Muscle of arm (tissue), 12 donors: Measurements from ENCODE around the gene E4F1. TPM values are rescaled to one million over a fixed set of nuclear protein-coding genes. Genes with fewer than 3 reads are reported as not detected.

Experiments used
- DNase-seq: peaks from one replicate; pipeline ENCODE4 v3.0.0-alpha.2; 2013
- polyA plus RNA-seq, 12 donors: library from polyadenylated mRNA; unstranded; fragments of 120-200 nt; gene quantifications; one replicate each; pipeline ENCODE4 v1.2.1, GENCODE V29; 2013; ENCODE audit not compliant: insufficient read length in 12 of 12

E4F1 gene
- polyA plus RNA-seq, 12 donors = 9.7 to 19.9 (median 11.6) TPM; not detected in 1

DNA sequence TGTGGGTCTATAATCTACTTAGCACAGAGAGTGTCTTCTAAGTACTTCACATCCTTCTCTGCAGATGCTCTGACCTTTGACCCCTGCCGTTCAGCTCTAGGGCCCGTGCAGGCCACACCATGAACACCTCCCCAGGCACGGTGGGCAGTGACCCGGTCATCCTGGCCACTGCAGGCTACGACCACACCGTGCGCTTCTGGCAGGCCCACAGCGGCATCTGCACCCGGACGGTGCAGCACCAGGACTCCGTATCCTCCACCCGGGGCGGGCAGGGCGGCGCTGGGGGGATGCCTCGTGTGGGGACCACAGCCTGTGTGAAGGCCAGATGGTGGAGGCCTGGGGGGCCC lies 17.5 kb upstream of the E4F1 start:
- no peak for DNase-seq

DNA sequence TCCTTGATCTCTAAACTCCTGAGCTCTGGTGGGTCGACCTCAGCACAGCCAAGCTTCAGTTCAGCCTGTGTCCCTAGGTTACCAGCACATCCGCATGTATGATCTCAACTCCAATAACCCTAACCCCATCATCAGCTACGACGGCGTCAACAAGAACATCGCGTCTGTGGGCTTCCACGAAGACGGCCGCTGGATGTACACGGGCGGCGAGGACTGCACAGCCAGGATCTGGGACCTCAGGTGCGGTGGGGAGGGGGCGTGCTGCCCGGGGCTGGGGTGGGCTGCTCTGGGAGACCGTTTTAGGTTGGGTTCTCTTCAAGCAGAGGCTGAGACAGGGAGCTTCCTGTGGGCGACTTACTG lies 17.0 kb upstream of the E4F1 start:
- no peak for DNase-seq

DNA sequence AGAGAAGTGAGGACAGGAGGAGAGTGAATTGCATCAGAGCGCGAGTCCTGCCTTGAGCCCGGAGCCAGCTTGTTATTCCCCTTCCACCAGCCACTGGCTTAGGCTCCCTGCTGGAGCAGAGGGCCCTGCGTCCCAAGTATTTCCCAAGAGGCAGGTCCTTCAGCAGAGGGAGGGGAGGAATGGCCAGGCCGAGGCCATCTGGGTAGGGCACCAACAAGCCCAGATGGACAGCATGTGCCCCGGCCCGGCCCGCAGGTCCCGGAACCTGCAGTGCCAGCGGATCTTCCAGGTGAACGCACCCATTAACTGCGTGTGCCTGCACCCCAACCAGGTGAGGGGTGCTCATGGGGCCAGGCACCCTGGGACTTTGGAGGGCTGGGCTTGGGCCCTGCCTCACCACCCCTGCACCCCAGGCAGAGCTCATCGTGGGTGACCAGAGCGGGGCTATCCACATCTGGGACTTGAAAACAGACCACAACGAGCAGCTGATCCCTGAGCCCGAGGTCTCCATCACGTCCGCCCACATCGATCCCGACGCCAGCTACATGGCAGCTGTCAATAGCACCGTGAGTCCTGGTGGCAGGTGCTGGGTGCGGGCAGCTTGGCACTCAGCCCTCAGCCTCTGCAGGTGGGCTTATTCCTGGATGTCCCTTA lies 16.5 kb upstream of the E4F1 start:
- no peak for DNase-seq

DNA sequence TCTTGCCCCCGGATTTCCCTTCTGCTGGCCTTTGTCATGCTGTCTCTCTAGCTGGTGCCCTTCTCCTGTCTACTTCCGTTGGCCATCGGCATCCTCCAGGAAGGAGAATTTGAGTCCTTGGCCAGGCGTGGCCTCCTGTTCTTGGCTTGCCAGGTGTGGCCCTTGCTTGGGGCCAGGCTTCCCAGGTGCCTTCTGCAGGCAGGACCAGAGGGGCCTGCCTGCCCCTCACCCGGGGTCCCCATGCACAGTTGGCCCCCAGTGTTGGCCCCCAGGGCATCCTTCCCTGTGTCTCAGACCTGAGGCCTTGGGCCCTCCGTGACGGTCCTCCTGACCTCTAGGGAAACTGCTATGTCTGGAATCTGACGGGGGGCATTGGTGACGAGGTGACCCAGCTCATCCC lies 15.5 kb upstream of the E4F1 start:
- DNase-seq = no peak

DNA sequence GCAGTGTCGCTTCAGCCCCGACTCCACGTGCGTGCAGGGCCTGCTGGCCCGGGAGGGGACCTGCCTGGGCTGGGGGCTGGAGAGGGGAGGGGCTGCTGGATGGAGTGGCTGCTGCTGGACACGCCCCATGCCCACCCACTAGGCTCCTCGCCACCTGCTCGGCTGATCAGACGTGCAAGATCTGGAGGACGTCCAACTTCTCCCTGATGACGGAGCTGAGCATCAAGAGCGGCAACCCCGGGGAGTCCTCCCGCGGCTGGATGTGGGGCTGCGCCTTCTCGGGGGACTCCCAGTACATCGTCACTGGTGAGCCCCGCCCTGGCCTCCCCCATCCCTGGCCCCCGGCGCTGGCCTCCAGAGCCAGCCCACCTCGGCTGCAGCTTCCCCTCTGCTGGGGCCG lies 15.1 kb upstream of the E4F1 start:
- no peak for DNase-seq

DNA sequence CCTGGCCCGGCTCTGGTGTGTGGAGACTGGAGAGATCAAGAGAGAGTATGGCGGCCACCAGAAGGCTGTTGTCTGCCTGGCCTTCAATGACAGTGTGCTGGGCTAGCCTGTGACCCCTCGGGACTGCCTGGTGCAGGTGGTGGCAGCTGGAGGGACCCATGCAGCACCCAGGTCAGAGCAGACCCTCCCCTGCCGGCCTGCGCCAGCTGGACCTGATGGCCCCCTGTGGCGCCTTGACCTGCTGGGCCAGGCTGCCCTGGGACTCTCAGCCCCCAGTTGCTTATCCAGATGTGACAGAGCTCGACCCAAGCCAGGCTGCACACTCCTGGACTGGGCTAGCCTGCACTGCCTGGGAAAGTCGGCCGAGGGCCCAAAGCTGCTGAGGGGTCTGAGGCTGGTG lies 14.6 kb upstream of the E4F1 start:
- DNase-seq = no peak

DNA sequence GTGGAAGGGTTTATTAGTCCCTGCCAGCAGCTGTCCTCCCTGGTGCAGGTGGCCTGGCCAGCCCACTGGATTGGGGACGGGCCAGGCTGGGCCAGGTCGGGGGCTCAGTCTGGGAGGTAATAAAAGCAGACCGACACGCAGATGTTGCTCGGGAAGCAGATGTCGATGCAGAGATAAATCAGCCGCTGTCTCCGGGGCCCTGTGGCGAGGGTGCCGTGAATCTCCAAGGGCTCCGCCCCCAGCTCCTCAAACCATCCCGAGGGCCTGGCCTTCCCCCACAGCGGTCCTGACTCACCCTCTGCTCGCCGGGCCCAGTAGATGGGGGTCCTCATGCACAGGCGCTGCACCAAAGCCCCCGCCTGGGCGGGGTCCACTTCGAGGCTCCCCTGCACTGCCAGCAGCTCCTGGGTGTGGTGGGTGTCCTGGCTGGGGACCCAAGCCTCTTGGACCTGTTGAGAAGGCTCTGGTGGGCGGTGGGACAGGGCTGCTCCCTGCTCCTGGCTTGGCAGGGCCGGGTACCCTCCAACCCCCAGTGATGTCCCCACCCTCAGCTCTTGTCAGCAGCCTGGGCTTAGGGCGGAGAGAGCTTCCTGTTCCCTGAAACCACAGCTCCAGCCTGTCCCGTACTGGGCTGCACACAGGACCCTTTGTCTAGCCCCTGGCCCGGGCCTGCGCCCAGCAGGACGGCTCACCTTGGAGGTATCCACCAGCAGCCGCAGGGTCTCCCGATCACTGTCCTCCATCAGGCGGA lies 14.0 kb upstream of the E4F1 start:
- no peak for DNase-seq

DNA sequence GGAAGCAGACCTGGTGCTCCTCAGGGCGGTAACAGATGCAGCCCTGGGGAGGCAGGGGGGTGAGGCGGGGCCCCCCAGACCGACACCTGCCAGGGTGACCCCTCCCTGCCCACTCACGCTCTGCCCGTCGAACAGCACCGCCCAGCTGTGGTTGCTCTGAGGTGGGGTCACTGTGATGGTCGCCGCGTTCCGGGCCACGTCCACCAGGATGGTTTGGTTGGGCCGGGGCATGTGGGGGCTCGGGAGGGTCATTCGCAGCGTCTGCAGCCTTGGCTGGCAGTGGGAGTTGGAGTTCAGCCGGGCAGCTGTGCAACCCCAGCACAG lies 13.4 kb upstream of the E4F1 start:
- no peak for DNase-seq

DNA sequence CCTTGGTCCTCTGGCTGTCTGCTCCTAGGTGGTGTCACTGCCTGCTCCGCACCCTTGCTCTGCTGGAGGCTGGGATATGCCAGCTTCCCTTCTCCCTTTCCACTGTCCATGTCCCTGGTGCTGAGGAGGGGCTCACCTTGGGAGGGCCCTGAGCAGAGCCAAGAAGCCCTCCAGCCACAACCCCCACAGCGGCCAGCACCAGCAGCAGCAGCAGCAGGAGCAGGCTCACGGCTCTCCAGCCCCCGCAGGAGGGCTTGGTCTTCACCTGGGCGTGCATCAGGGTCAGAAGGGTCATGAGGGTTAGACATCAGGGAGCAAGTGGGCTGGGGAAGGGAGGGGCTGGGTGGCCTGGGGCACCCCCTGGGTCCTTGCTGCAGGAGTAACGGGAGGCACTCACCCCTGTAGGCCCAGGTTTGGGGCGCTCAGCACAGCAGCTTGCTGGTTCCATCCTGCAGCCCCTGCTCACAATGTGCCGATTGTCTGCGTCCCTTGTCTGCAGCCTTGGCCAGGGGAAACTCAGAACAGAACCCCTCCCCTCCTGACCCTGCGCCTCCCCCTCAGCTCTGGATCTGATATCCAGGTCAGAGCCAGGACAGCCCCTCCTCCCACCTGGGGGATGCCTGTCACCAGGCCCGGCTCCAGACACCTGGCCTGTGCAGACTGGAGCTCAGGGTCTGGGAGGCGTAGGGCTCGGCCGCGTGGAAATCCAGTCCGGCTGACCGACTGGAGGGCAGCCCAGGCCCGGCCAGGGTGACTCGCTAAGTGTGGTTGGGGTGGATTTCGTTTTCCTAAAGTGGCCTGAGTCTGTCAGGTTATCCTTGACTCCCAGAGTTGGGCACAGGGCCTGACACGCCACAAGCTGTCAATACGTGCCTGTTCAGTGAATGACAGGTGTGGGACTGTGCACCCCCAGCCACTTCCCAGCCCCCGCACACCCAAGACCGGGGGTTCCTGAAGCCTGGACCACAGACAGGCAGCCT lies 12.7 kb upstream of the E4F1 start, which contains the start of gene BRICD5:
BRICD5 (minus strand) TSS at position 478 of the 980 bp plus-strand sequence; CDS start at position 448, 30 bp downstream.
- no peak for DNase-seq

DNA sequence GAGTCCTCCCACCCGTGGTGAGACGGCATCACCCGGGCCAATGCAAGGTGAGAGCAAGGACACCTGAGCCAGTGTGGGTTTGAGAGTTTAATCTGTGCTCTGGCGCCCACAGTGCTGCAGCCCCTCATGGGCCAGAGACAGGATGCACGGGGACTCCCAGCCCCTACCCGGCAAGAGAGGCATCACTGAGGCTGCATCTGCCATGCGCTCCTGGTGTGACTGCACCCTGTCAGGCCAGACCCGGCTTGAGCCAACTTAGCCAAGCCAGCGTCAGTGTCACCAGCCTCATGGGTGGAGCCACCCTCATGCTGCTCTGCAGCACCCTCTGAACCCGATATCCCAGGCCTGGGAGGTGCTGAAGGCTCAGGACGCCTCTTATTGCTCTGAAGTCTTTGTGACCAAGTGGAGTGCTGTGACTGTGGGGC lies 11.5 kb upstream of the E4F1 start:
- DNase-seq = no peak

DNA sequence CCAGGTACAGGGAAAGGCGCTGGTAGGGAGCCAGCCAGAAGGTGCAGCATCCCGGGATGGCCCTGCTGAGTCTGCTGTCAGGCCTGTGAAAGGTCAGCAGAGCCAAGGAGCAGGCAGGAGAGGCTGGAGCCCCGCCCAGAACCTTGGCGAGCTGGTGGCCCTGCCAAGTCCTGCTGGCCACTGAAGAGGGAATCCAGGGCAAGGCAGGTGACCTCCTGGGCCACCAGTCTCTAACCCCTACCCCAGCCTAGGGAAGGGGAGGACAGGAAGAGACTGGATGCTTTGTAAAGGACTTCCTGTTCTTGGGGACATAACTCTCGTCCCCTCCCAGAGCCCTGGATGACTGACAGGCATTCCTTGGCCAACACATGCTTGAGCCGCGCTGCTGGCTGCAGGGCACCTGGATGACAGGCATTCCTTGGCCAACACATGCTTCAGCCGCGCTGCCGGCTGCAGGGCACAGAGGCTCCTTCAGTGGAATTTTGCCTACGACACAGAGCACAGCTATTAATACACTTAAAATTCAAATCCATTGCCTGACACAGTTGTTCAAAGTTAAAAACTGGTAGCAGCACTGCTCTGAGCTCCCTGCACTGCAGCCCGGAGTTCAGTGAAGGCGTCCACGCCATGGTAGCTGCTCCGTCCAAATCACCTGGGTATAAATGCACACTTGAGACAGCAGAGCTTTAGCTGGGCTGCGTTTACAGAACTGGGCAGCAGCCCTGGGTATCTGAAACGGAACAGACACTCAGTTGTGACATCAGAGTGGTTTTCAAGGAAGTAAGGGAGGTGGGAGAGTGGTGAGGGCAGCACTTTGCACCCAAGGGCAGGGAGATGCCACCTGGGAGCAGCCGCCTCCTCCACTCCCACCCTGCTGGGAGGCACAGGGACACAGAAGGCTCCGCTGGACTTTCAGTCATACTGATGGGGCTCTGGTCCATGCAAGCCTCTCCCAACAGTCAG lies 10.7 kb upstream of the E4F1 start:
- DNase-seq = no peak

DNA sequence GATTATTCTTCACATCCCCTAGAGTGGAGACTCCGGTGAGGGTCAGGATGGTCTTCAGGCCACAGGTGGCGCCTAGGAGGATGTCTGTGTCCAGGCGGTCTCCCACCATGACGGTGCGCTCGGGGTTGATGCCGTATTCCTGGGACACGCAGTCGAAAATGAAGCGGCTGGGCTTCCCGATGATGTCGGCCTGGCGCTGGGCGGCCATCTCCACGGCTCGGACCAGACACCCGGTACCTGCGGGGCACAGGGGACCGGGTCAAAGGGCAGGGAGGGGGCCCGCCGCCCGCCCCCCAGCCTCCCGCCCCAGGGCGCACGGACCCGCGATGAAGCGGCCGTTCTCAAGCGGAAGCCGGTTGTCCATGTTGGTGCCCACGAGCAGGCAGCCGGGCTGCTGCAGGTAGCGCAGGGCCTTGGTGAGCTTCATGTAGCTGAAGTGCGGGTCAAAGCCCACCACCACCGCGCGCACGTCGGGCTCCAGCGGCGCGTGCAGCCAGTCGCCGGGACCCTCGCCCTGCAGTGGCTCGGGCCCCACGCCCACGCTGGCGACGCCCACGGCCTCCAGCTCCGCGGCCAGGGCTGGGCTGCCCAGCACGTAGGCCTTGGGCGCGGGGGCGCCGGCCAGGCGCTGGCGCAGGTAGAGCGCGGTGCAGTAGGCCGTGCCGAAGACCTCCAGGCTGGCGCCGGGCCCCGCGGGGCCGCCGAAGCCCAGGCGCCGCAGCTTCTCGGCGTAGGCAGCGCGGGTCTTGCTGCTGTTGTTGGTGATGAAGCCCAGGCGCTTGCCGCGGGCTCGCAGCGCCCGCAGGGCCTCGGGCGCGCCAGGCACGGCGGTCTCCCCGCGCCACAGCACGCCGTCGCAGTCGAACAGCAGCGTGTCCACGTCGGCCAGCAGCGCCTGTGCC lies 9.3 kb upstream of the E4F1 start:
- DNase-seq = no peak

DNA sequence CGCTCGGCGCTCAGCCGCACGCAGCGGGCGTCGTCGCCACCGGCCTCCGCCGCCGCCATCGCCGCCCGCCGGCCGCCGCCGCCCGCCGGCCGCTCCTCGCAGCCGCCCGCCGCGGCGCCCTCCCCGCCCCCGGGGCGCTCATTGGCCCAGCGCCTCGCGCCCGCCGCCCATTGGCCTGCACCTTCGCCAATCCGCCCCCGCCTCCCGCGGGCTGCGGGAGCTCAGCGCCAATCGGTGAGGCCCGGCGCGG lies 8.7 kb upstream of the E4F1 start, which contains the start of gene PGP:
PGP (minus strand) TSS at position 122 of the 250 bp plus-strand sequence; CDS start at position 59, 63 bp downstream.
- no peak for DNase-seq

DNA sequence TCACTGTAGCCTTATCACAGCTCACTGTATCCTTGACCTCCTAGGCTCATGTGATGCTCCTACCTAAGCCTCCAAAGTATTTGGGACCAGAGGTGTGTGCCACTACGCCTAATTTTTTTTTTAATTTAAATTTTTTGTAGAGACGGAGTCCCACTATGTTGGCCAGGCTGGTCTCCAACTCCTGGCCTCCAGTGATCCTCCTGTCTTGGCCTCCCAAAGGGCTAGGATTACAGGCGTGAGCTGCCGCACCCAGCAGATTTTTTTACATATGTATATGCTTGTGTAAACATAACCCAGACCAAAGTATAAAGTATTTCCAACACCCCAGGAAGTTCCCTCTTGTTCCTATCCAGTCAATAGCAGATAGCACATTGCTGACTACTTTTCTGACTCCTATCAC lies 7.1 kb upstream of the E4F1 start:
- no peak for DNase-seq

DNA sequence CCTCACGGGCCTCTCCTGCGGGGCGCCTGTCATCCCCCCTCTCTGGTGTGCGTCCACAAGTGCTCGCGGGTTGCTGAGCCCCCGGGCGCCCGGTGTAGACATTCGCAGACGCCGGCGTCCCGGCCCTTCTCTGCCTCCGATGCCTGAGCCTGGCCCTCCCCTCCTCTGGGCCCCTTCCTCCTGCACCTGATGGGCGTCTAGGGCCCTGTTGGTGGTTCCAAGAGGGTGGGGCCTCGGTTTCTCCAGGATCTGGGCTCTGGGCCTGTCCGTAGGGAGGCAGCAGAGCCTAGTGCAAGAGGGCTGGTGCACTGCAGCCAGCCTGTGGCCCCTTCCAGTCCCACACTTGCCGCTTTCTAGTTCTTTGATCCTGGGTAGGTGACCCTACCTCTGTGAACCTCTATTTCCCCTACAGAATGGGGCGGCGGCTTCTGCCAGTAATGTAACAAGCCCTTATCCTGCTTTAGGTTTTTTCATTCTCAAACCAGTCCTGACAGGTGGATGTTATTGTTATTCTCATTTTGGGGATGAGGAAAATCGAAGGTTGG lies 623 bp downstream of the E4F1 start:
- DNase-seq = no peak

DNA sequence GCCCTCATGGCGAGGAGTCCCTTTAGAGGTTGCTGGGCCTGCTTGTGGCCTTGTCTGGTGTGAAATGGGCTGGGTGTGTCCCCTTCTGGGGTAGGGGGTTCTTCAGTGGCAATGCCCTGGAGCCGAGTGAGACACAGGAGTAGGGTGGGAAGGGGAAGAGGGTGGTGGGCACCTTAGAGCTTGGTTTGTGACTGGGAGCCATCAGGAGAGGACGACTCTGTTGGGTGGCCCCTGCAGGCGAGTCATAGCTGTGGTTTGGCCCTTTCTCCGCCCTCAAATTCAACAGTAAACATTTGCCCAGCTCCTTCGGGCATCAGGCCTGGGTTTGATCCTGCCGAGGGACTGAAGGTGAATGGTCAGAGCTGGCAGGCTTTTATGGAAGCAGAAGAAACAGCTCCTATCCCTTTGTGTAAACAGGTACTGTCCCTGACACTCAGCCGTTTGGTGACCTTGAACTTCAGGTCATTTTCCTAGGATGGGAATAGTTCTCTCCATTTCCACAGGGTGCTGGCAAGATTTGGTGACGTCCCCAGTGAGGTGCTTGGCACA lies 2.9 kb downstream of the E4F1 start:
- DNase-seq = no peak

DNA sequence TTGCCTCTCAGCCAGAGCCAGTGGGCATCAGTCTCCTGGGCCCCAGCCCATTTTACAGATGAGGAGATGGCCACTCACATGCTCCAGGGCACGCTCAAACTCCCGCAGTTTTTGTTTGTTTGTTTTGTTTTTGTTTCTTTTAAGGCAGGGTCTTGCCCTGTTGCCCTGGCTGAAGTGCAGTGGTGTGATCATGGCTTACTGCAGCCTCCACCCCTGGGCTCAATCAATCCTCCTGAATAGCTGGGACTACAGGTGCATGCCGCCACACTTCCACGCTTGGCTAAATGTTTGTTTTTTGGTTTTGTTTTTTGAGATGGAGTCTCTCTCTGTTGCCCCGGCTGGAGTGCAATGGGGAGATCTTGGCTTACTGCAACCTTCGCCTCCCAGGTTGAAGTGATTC lies 3.5 kb downstream of the E4F1 start:
- no peak for DNase-seq

DNA sequence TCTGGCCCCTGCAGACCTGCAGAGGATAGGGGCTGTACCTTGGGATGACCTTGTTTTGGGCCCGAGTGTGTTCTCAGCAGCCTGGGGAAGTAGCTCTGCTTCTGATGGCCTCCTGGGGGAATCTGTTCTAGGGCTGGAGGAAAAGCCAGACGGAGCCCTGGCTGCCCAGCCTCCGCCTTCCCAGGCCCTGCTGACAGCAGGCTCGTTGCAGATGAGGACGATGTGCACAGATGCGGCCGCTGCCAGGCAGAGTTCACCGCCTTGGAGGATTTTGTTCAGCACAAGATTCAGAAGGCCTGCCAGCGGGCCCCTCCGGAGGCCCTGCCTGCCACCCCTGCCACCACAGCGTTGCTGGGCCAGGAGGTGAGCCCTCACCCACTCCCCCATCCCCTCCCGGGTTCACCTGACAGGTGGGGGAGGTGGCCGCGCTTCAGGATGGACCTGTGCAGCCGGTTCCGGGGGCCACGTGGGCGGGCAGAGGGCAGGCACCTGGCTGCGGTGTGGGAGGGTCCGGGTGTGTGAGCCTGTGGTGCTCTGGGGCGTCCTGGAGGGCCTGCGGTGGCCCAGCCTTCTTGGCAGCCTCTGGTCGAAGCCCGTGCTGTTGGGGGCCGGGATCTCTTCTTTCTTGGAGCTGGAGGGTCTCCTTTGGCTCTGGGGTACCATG lies 4.9 kb downstream of the E4F1 start:
- DNase-seq = no peak

DNA sequence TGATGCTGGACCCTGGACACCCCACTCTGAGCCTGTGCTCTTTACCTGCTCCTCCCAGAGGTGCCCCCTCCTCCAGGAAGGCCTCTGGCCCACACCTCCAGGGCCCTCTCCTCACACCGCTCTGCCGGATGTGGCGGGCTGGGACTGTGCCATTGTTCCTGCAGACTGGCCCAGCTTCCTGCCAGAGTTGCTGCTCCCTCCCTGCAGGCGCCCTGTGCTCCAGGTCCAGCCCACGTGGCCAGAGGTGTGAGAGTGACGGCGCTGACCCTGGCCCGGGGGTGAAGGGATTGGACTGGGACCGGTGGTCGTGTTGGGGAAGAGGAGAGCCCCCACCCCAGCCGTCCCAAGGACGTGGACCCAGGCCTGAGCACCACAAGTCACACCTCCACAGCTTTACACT lies 5.7 kb downstream of the E4F1 start:
- DNase-seq = no peak
